HUES48 (cell line): Measurements from ENCODE around the gene FNIP2.
"Not testable (repeated sequence)": the region's sequence is repeated elsewhere in the genome, so short reads cannot be mapped to it uniquely, and the experiment has no call there.

ENCODE experiments used
- H3K27ac ChIP-seq: one replicate; pipeline ENCODE4 v1.7.0; 2013; ENCODE audit warnings: low read depth, low read length, inconsistent platforms
- H3K27me3 ChIP-seq: 2 replicates; pipeline ENCODE4 v1.6.1; 2013; ENCODE audit warnings: mild to moderate bottlenecking, low read length; ENCODE audit not compliant: control insufficient read depth, insufficient read depth
- H3K36me3 ChIP-seq: 2 replicates; pipeline ENCODE4 v1.6.1; 2013; ENCODE audit warnings: low read length; ENCODE audit not compliant: control insufficient read depth, insufficient read depth
- H3K4me1 ChIP-seq: 2 replicates; pipeline ENCODE4 v1.6.1; 2013; ENCODE audit warnings: mild to moderate bottlenecking, low read length; ENCODE audit not compliant: control insufficient read depth, insufficient read depth
- H3K4me3 ChIP-seq: 2 replicates; pipeline ENCODE4 v1.5.1; 2013; ENCODE audit warnings: mild to moderate bottlenecking, low read depth, low read length
- H3K9ac ChIP-seq: 2 replicates; pipeline ENCODE4 v1.6.1; 2013; ENCODE audit warnings: mild to moderate bottlenecking, low read depth, low read length, moderate library complexity
- H3K9me3 ChIP-seq: 2 replicates; pipeline ENCODE4 v1.6.1; 2013; ENCODE audit warnings: low read length; ENCODE audit not compliant: control insufficient read depth, insufficient read depth

Gene FNIP2

DNA sequence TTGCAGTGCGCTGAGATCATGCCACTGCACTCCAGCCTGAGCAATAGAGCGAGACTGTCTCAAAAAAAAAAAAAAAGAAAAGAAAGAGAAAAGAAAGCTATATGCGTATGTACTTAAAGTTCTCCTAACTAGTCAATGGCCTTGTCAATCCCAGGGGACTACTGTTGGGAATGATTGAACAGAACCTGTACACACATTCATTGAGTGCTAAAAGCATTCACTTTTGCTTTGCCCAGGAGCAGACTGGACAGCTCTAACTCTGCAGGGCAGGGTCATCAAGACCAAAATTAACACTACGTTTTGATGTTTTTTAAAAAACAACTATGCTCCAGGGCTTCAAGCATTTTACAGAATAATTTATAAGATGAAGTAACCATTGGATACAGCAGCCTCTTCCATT lies 106.2 kb downstream of the FNIP2 start:
- no peak overlapping the region for H3K4me3 ChIP-seq
- no peaks in the 10 kb centered on the region for H3K9me3 ChIP-seq
- H3K27me3 ChIP-seq = no peaks in the 10 kb centered on the region
- H3K9ac ChIP-seq = no peak overlapping the region
- peaks cover 10% of the 10 kb centered on the region for H3K4me1 ChIP-seq
- H3K36me3 ChIP-seq = 0 out of 2 replicates have a peak, but pooled peaks cover 4% of the 10 kb centered on the region
- H3K27ac ChIP-seq = no peak overlapping the region

- no peak overlapping the region for H3K27ac ChIP-seq
These were observed 106.6 kb downstream of the FNIP2 start for GRCh38 chr4:158875455-158875854.

DNA sequence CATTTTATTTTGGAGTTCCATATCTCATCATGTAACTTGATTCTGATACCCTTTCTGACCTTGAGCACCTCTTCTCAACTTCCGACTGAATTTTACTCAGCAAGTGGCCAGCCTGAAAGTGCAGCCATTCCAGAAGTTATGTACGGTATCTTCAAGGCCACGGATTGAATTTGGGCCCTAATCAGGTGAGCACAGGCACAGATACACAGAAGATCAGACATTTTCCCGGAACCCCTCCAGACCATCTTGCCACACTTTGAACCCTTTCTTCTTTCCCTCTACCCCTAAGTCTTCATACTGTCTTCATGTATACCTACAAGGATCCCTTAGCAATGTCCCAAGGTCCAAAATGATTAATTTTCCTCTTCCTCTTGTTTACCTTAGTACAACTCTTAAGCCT lies 108.2 kb downstream of the FNIP2 start:
- Histone ChIP-seq H3K36me3 (no peaks in the 10 kb centered on the region), H3K9ac (no peak overlapping the region), H3K4me3 (no peak overlapping the region), H3K4me1 (0 out of 2 replicates have a peak, but pooled peaks cover 2% of the 10 kb centered on the region), H3K9me3 (no peaks in the 10 kb centered on the region), H3K27me3 (no peaks in the 10 kb centered on the region), H3K27ac (no peak overlapping the region)

More at GRCh38 chr4:158875455-158875854, 106.6 kb downstream of the FNIP2 start:
- H3K4me3 ChIP-seq = no peak overlapping the region
- H3K36me3 ChIP-seq = 0 out of 2 replicates have a peak, but pooled peaks cover 4% of the 10 kb centered on the region
- no peaks in the 10 kb centered on the region for H3K9me3 ChIP-seq
- no peaks in the 10 kb centered on the region for H3K27me3 ChIP-seq
- no peak overlapping the region for H3K9ac ChIP-seq
- H3K4me1 ChIP-seq = peaks cover 6% of the 10 kb centered on the region

- not testable (repeated sequence) for H3K4me1 ChIP-seq, H3K27ac ChIP-seq, H3K4me3 ChIP-seq, H3K9me3 ChIP-seq, H3K36me3 ChIP-seq, H3K9ac ChIP-seq, H3K27me3 ChIP-seq
These were observed 113.3 kb downstream of the FNIP2 start for GRCh38 chr4:158882142-158882541.

DNA sequence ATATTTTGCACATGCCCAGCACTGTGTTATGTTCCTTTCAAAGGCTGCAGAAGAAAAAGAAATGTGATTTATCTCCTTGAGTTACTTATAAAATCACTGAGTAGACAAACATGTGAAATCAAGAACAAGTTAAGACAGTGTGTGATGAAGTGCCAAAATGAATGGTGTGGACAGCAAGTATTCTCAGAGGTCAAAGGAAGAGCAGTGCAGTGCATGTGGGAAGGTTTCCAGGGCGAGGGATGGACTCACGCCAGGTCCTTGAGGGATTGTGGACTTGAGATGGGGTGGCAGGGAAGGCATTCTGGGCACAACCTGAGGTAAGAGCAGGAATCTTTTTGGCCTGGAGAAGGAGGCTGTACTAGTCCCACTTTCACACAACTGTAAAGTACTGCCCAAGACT lies 115.5 kb downstream of the FNIP2 start:
- H3K4me1 ChIP-seq = no peaks in the 10 kb centered on the region; the same call in 1 of the 2 replicates
- no peaks in the 10 kb centered on the region for H3K9me3 ChIP-seq
- H3K27me3 ChIP-seq = no peaks in the 10 kb centered on the region
- H3K27ac ChIP-seq = no peak overlapping the region
- no peaks in the 10 kb centered on the region for H3K36me3 ChIP-seq
- no peak overlapping the region for H3K4me3 ChIP-seq
- no peak overlapping the region for H3K9ac ChIP-seq

DNA sequence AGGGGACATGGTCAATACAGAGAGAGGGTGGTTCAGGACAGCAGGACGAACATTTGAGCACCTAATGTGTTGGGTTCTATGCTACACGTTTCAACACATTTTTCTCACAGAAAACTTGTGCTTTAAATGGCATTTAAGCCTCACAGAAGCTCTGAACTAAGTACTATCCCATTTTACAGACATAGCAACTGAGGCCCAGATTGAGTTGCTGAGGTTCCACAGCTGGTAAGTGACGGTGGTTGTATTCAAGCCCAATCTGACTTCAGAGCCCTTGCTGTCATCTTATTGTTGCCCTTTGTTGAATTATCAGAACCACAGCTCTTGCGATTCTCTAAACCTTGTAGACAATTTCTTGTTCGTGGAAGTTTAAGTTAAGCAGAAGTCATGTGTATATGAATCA lies 116.7 kb downstream of the FNIP2 start:
- Histone ChIP-seq H3K4me3 (no peak overlapping the region), H3K9me3 (no peaks in the 10 kb centered on the region), H3K27ac (no peak overlapping the region), H3K27me3 (no peaks in the 10 kb centered on the region), H3K36me3 (no peaks in the 10 kb centered on the region), H3K9ac (no peak overlapping the region), H3K4me1 (peaks cover under 1% of the 10 kb centered on the region; the same call in 1 of the 2 replicates)

DNA sequence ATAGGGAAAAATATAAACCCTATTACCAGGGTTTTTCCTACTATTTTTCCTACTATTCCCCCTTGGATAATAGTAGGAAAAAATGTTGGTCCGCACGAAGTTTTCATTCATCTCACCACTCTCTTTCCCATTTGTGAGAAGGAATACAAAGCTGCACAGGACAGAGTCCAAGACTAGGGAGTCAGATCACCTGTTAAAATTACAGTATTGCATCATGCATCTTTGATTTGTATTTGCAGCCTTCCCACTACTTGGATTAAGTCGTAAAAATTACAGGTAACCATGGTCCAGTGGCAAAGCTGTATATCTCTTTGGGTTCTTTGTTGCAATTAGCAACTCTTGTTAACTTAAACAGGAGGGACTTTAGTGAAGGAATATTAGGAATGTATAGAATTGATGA lies 121.5 kb downstream of the FNIP2 start:
- Histone ChIP-seq H3K4me1 (peaks cover 5% of the 10 kb centered on the region), H3K4me3 (no peak overlapping the region), H3K9ac (no peak overlapping the region), H3K27ac (no peak overlapping the region), H3K9me3 (no peaks in the 10 kb centered on the region), H3K36me3 (peaks cover 4% of the 10 kb centered on the region; the same call in 1 of the 2 replicates), H3K27me3 (no peaks in the 10 kb centered on the region)

DNA sequence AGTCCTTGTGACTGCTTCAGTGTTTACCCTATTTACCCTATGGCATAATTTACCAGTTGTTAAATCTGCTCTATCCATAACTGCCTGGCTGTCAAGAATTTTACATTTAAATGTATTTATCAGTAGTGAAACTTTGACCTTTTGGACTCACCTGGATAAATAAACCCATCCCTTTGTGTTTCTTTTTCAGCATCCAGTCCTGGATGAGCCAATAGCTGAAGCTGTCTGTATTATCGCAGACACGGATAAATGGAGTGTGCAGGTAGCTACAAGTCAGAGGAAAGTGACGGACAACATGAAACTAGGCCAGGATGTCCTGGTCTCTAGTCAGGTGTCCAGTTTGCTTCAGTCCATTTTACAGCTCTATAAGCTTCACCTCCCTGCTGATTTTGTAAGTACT lies 122.4 kb downstream of the FNIP2 start:
- H3K4me1 ChIP-seq = peaks cover 10% of the 10 kb centered on the region
- H3K4me3 ChIP-seq = no peak overlapping the region
- no peaks in the 10 kb centered on the region for H3K27me3 ChIP-seq
- no peak overlapping the region for H3K27ac ChIP-seq
- no peak overlapping the region for H3K9ac ChIP-seq
- H3K36me3 ChIP-seq = peaks cover 4% of the 10 kb centered on the region; the same call in 1 of the 2 replicates
- no peaks in the 10 kb centered on the region for H3K9me3 ChIP-seq

DNA sequence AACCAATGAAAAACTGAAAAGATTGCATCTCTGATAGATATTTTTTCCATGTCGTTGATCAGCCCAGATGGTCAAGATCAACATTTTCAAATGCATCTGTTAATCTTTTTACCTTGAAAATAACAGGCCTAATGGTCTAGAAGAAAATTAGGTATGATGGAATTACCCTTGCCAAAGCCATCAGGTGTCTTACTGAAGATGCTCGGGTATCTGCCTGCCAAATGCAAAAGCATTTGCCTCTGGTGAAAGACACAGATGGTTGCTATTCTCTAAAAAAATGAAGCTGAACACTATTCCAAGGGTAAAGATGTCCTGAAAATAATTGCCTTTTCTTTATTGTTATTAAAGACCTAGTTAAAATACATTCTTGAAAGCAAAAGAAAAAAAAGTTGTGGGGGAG lies 126.0 kb downstream of the FNIP2 start:
- H3K27me3 ChIP-seq = no peaks in the 10 kb centered on the region
- H3K36me3 ChIP-seq = peaks cover 4% of the 10 kb centered on the region; the same call in 1 of the 2 replicates
- H3K9ac ChIP-seq = no peak overlapping the region
- H3K27ac ChIP-seq = no peak overlapping the region
- no peaks in the 10 kb centered on the region for H3K9me3 ChIP-seq
- no peak overlapping the region for H3K4me3 ChIP-seq
- peaks cover 10% of the 10 kb centered on the region for H3K4me1 ChIP-seq

DNA sequence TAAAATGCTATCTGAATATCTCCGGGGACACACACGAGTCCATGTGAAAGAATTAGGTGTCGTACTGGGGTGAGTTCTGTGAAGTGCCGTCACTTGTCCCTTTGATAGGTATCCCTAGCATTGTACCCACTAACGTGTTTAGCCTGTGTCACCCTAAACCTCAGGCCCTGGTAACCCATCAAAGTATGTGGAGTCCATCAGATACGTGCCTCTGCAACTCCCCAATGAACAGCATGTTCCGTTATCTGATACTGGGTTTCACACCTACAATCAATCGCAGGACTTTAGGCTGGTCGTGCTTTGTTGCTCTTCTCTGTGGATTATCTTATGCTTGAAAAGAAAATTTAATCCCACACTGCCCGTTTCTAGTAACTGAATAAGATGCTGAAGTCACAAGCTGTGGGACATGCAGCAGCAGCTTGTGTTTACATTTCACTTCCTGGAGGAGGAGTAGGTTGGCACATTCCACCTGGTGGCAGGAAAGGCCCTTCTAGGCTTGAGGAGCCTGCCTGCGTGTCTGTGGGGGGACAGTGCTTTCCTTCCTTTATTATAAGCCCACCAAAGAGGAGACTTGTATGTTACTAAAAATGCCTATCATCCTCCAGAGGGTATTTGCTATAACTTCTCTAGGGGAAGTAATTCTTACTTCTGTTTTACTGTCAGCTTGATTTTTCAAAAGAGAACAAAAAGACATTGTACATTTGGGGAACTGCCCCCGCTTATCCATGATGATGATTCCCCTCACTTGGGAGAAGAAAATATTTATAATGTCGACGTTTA lies 127.2 kb downstream of the FNIP2 start:
- H3K36me3 ChIP-seq = peaks cover 4% of the 10 kb centered on the region; the same call in 1 of the 2 replicates
- no peaks in the 10 kb centered on the region for H3K9me3 ChIP-seq
- H3K4me1 ChIP-seq = 0 out of 2 replicates have a peak, but pooled peaks cover 5% of the 10 kb centered on the region
- no peak overlapping the region for H3K9ac ChIP-seq
- H3K4me3 ChIP-seq = no peak overlapping the region
- no peaks in the 10 kb centered on the region for H3K27me3 ChIP-seq
- no peak overlapping the region for H3K27ac ChIP-seq

DNA sequence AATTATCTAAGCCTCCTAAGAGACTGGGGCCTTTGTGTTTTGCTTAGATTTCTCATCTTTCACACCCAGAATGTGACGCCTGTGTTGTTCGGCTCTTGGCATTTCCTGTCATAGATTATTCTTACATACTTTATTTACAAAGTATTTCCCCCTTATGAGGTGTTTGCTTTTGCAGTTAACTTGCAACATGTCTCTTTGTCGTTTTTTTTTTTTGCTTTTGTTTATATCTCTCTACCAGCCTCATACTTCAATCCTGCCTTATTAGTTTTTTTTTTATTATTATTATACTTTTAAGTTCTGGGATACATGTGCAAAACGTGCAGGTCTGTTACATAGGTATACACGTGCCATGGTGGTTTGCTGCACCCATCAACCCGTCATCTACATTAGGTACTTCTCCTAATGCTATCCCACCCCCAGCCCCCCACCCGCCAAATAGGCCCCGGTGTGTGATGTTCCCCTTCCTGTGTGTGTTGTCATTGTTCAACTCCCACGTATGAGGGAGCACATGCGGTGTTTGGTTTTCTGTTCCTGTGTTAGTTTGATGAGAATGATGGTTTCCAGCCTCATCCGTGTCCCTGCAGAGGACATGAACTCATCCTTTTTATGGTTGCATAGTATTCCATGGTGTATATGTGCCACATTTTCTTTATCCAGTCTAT lies 127.9 kb downstream of the FNIP2 start:
- H3K4me3 ChIP-seq, H3K4me1 ChIP-seq, H3K27ac ChIP-seq, H3K9me3 ChIP-seq, H3K27me3 ChIP-seq, H3K9ac ChIP-seq, H3K36me3 ChIP-seq: not testable (repeated sequence)
